Neural progenitor cell (in vitro differentiated cells): ENCODE data around the gene IFT81.

ENCODE experiments used
- EZH2 ChIP-seq: fragments of 200-600 bp; sonication (generic); IDR thresholded peaks from 2 replicates; pipeline ENCODE4 v1.6.1; 2017; ENCODE audit warnings: antibody characterized with exemption, mild to moderate bottlenecking, moderate library complexity
- EZH2phosphoT487 ChIP-seq: fragments of 200-600 bp; sonication (generic); IDR thresholded peaks from 2 replicates; pipeline ENCODE4 v1.6.1; 2017; ENCODE audit warnings: antibody characterized with exemption
- TF ChIP-seq, protein P1 (sequence below): fragments of 200-600 bp; sonication (generic); IDR thresholded peaks from 2 replicates; pipeline ENCODE4 v1.5.1; 2017; ENCODE audit warnings: antibody characterized with exemption, mild to moderate bottlenecking

DNA sequence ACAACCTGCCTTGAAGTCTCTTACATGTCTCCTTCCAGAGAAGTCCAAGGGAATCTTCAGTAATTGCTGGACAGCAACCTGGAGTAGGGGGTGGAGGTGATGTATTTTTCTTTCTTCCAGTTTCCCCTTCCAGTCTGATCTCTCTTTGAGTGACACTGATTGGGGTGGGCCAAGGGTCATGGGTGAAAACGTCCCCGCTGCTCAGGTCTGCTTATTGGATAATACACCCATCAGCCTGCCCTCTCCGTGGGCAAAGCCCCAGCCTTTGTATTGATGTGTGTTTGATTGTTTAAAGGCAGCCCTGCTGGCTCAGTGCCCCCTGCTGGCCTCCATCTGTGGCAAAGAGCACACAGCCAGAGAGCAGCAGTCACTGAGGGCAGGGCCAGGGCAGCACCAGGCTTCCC lies 121.2 kb downstream of the IFT81 start:
- TF ChIP-seq, protein P1, sequence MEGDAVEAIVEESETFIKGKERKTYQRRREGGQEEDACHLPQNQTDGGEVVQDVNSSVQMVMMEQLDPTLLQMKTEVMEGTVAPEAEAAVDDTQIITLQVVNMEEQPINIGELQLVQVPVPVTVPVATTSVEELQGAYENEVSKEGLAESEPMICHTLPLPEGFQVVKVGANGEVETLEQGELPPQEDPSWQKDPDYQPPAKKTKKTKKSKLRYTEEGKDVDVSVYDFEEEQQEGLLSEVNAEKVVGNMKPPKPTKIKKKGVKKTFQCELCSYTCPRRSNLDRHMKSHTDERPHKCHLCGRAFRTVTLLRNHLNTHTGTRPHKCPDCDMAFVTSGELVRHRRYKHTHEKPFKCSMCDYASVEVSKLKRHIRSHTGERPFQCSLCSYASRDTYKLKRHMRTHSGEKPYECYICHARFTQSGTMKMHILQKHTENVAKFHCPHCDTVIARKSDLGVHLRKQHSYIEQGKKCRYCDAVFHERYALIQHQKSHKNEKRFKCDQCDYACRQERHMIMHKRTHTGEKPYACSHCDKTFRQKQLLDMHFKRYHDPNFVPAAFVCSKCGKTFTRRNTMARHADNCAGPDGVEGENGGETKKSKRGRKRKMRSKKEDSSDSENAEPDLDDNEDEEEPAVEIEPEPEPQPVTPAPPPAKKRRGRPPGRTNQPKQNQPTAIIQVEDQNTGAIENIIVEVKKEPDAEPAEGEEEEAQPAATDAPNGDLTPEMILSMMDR = peak; percentile 43
- TF ChIP-seq EZH2 (no peak), EZH2phosphoT487 (no peak)
